CD4-positive, alpha-beta T cell treated with Interleukin-1 beta for 1 hour (primary cell): ENCODE measurements around the gene TIMP3.

Experiments
- DNase-seq, 2 donors: peaks; one replicate each; pipeline ENCODE4 v3.0.0-alpha.2; 2020 to 2022

The TIMP3 gene

GRCh38 chr22:32830957-32831356 lies 29.5 kb downstream of the TIMP3 start:
- no peak for DNase-seq

GRCh38 chr22:32831584-32831983 lies 30.1 kb downstream of the TIMP3 start:
- no peak for DNase-seq

DNA sequence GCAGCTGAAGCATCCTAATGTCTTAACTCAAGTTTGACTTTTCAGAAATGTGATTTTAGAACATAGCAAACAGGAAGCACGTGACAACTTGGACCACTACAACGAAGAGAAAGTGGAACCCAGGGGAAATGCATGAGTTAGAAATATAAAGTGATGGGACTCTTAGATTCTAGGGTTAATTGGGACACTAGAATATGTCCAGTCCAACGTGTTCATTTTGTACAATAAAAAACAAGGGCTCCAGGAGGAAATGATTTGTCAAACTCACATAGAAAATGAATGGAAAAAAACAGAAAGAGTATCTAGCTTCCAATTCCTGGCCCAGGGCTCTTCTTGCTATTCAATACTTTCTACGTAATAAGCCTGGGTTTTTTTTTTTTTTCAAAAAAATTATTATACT lies 30.7 kb downstream of the TIMP3 start:
- DNase-seq: no peak

GRCh38 chr22:32836280-32837123 lies 35.0 kb downstream of the TIMP3 start:
- DNase-seq: no peak

- DNase-seq: no peak
Measured at GRCh38 chr22:32837142-32837541, 35.6 kb downstream of the TIMP3 start.

- no peak for DNase-seq
Measured at GRCh38 chr22:32837803-32838202, 36.3 kb downstream of the TIMP3 start.

- DNase-seq: no peak
Measured at GRCh38 chr22:32839831-32840584, 38.5 kb downstream of the TIMP3 start.

GRCh38 chr22:32841175-32841574 lies 39.7 kb downstream of the TIMP3 start:
- no peak for DNase-seq

- no peak for DNase-seq
Measured at GRCh38 chr22:32842486-32842885, 41.0 kb downstream of the TIMP3 start.

GRCh38 chr22:32843300-32843699 lies 41.8 kb downstream of the TIMP3 start:
- no peak for DNase-seq

DNA sequence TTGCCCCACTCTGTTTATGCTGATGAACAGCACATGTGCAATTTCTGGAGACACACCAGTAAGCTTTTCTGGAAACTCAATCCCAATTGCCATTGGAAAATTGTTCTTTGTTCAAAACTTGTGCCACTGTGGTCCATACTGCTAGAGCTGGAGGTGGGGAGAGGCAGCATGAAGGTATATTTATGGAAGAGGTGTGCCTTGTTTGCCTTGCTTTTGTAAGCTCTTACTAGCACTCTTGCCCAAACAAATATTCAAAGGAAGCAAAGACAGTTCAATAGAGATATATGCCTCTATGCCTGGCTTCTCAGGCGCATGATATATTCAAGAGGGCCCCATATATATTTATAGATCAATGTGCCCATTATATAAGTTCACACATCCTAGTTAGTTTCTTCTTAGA lies 42.7 kb downstream of the TIMP3 start:
- DNase-seq: no peak

- DNase-seq: no peak
Measured at GRCh38 chr22:32846780-32847491, 45.4 kb downstream of the TIMP3 start.

- no peak for DNase-seq
Measured at GRCh38 chr22:32848226-32848625, 46.7 kb downstream of the TIMP3 start.

GRCh38 chr22:32849501-32849900 lies 48.0 kb downstream of the TIMP3 start:
- no peak for DNase-seq

GRCh38 chr22:32850157-32850556 lies 48.7 kb downstream of the TIMP3 start:
- no peak for DNase-seq

DNA sequence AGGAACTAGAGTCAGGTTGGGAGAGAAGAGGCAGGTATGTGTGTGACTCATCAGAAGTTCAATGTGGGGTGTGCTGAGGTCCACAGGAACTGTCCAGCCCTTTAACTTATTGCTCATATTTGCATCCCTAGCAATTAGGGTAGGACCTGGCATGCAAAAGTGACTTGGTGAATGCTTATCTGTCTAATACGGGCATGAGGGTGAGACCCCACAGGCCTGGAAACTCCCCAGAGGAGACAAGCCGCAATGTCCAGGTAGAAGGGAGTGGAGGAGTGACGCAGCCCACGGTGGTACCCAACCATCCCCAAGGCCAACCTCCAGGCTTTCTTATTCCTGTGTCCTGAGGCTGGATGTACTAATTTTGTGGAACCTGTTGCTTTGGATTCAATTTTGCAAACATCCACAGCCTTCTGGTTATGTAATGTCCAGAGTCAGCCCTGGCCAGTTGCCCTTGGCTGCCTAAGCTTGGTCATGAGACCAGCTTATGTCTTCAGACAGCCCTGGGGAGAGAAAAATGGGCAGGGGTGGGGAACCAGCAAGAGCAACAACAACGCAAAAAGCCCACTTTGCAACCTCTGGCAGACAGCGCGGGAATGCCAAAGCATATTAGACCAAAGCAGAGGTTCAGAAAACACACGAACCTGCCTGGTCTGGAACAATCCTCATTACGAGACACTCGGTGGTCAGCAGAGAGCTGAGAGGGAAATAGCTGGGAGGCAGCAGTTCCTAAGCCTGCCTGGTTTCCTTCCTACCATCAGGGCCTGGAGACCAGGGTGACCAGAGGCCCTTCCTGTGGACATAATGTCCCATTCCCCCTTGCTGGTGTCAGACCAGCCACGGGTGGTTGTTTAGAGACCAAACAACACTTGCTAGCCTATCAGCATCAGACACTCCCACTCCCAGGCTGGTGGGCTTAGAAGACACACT lies 49.3 kb downstream of the TIMP3 start:
- no peak for DNase-seq

DNA sequence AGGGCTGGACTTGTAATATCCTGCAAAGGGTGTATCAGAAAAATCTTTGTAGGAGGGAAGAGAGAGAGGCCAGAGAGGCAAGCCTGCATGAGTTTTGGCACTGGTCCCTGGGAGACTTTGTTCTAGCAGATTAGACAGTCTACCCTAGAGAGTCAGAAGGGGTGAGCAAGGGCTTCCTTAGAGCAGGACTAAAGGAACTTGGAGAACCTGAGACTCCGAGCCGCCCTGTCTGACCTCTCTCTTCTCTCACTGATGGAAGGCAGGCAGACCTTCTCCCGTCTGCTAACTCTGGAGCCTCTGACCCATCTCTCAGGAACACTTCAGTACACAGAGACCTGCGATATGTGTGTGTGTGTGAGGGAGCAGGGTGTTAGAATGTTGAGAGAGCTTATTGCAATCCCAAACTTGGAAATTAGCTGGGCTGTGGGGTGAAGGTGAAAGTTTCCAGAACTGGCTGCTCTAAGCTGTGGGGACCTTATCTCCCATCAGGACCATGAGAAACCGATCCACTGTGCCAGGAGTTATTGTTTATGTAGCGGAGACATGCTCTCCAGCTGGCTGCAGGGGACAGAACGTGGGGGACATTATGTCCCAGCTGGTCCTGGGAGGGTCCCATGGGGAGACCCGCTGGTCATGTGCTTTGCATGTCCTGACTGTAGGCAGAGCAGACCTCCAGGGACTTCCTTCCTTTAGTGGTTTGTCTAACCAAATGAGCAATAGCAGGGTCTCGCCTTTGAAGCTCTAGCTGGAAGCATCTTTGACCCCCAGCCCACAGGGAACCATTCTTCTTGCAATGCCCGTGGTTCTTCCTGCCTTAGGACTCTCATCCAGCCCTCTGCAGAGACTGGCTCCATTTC lies 51.1 kb downstream of the TIMP3 start:
- no peak for DNase-seq

GRCh38 chr22:32853662-32854061 lies 52.2 kb downstream of the TIMP3 start:
- DNase-seq: no peak

DNA sequence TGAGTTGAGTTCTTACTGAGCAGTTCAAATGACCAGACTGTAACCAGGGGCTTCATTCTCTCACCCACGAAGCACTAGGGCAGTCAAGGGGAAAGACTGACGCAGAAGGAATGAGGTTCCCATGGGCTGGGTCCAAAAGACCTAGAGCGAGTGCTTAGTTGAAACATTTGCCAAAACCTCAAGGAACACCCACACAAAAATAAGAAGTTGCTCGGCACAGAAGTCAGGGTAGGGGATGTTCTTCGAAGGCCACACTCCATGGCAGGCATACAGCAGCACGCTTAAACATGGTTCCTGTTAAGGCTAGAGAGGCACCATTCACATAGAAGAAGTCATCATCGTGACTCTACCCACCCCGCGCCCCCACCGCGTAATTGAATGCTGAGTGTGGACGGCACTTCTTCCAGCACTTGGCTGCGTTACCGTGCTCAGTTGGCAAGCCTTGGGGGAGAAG lies 52.9 kb downstream of the TIMP3 start:
- no peak for DNase-seq

- DNase-seq: no peak
Measured at GRCh38 chr22:32855045-32855756, 53.7 kb downstream of the TIMP3 start.
